Epithelial cell of esophagus (primary cell): ENCODE results near the gene PTPRZ1.

Experiments used
- DNase-seq: peaks from one replicate; pipeline ENCODE4 v3.0.0; 2010; ENCODE audit warnings: low read depth
- H3K4me3 ChIP-seq: 2 replicates; pipeline ENCODE4 v1.5.1; 2011; ENCODE audit warnings: mild to moderate bottlenecking, low read length, control low read depth
- CTCF ChIP-seq: IDR thresholded peaks from 2 replicates; pipeline ENCODE4 v1.5.1; 2011; ENCODE audit warnings: low read depth, mild to moderate bottlenecking, low read length, control low read depth, inconsistent platforms; ENCODE audit not compliant: insufficient read depth; ENCODE audit errors: missing control alignments

Gene PTPRZ1

GRCh38 chr7:122068999-122069398 is 196.0 kb downstream of the PTPRZ1 start:
- no peak for DNase-seq
- H3K4me3 ChIP-seq: no peak overlapping the region
- TF ChIP-seq CTCF: no peak

GRCh38 chr7:122070062-122070461 is 197.1 kb downstream of the PTPRZ1 start:
- no peak overlapping the region for H3K4me3 ChIP-seq
- TF ChIP-seq CTCF: no peak
- DNase-seq: no peak

GRCh38 chr7:122070834-122071233 is 197.9 kb downstream of the PTPRZ1 start:
- DNase-seq: no peak
- no peak for TF ChIP-seq CTCF

GRCh38 chr7:122072272-122072671 is 199.3 kb downstream of the PTPRZ1 start:
- no peak overlapping the region for H3K4me3 ChIP-seq
- TF ChIP-seq CTCF: no peak
- DNase-seq: no peak

More at GRCh38 chr7:122070834-122071233, 197.9 kb downstream of the PTPRZ1 start:
- H3K4me3 ChIP-seq: no peak overlapping the region

GRCh38 chr7:122072924-122073599 is 200.1 kb downstream of the PTPRZ1 start:
- no peak for TF ChIP-seq CTCF
- DNase-seq: no peak
- no peak overlapping the region for H3K4me3 ChIP-seq

- DNase-seq: no peak
- TF ChIP-seq CTCF: no peak
- H3K4me3 ChIP-seq: no peak overlapping the region
Measured at GRCh38 chr7:122073635-122074034, 200.7 kb downstream of the PTPRZ1 start.

GRCh38 chr7:122082160-122082559 is 209.2 kb downstream of the PTPRZ1 start:
- no peak for DNase-seq
- no peak for TF ChIP-seq CTCF
- no peak overlapping the region for H3K4me3 ChIP-seq
